ENCODE data around the gene MVD. TPM values are rescaled to one million over a fixed set of nuclear protein-coding genes. Genes with fewer than 3 reads are reported as not detected.

Gene MVD
- total RNA-seq, 3 donors from 2014 or later (not counting 1 experiment from before 2014, with no cell fraction given), result 176 to 271 (median 185) TPM

GRCh38 chr16:88700322-88700635 is 37.4 kb upstream of the MVD start:
- no peaks in the 10 kb centered on the region for H3K9me3 ChIP-seq (ENCODE audit: control insufficient read depth, insufficient read depth, low read length)
- WGBS (ENCODE audit: insufficient coverage), result 19% methylated on average over 14 of the region's 14 CpGs
- Mint-ChIP-seq H3K27me3 (ENCODE audit: low read depth in 2 of 2) (no peaks in the 10 kb centered on the region), H3K27ac (peak overlapping the region; percentile 89 to 96), H3K36me3 (no peaks in the 10 kb centered on the region), H3K9me3 (no peaks in the 10 kb centered on the region), H3K4me3 (peak overlapping the region; percentile 94), H3K4me1 (peaks cover 51 to 67% of the 10 kb centered on the region in 2 donors)
- ATAC-seq, result no peak
- intact Hi-C loops (cut with micrococcal nuclease), result loop anchor here (2.0 to 5.0 kb wide), 4 partner anchors 13 to 243 kb away; partner anchors contain the start of genes CYBA, IL17C and SNAI3
- H3K27me3 ChIP-seq (ENCODE audit: control insufficient read depth, insufficient read depth, low read length), result no peaks in the 10 kb centered on the region
- H3K27ac ChIP-seq (ENCODE audit: low read length), result peak overlapping the region; percentile 83
- peaks cover 52% of the 10 kb centered on the region for H3K36me3 ChIP-seq (ENCODE audit: control insufficient read depth, insufficient read depth, low read length)
- peak overlapping the region; percentile 67 for H3K4me3 ChIP-seq (ENCODE audit: low read length)
- TF ChIP-seq, protein P1, sequence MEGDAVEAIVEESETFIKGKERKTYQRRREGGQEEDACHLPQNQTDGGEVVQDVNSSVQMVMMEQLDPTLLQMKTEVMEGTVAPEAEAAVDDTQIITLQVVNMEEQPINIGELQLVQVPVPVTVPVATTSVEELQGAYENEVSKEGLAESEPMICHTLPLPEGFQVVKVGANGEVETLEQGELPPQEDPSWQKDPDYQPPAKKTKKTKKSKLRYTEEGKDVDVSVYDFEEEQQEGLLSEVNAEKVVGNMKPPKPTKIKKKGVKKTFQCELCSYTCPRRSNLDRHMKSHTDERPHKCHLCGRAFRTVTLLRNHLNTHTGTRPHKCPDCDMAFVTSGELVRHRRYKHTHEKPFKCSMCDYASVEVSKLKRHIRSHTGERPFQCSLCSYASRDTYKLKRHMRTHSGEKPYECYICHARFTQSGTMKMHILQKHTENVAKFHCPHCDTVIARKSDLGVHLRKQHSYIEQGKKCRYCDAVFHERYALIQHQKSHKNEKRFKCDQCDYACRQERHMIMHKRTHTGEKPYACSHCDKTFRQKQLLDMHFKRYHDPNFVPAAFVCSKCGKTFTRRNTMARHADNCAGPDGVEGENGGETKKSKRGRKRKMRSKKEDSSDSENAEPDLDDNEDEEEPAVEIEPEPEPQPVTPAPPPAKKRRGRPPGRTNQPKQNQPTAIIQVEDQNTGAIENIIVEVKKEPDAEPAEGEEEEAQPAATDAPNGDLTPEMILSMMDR (IDR thresholded peaks at IDR 0.05), result no peak
- DNase-seq, result no peak
- peaks cover 79% of the 10 kb centered on the region for H3K4me1 ChIP-seq (ENCODE audit: control insufficient read depth, insufficient read depth, low read length)

GRCh38 chr16:88699180-88699579 is 36.3 kb upstream of the MVD start:
- H3K4me3 Mint-ChIP-seq, result no peak overlapping the region
- ATAC-seq, result no peak
- 95% methylated on average over 16 of the region's 16 CpGs for WGBS (ENCODE audit: insufficient coverage)

GRCh38 chr16:88698646-88699045 is 35.8 kb upstream of the MVD start:
- H3K27ac ChIP-seq (ENCODE audit: low read length), result no peak overlapping the region
- no peaks in the 10 kb centered on the region for H3K27me3 Mint-ChIP-seq (ENCODE audit: low read depth in 2 of 2)
- H3K4me3 Mint-ChIP-seq, result no peak overlapping the region
- 86% methylated on average over 25 of the region's 25 CpGs for WGBS (ENCODE audit: insufficient coverage)
- H3K36me3 ChIP-seq (ENCODE audit: control insufficient read depth, insufficient read depth, low read length), result peaks cover 57% of the 10 kb centered on the region
- no peaks in the 10 kb centered on the region for H3K9me3 Mint-ChIP-seq
- peaks cover 38 to 58% of the 10 kb centered on the region in 2 donors for H3K4me1 Mint-ChIP-seq
- peaks cover 70% of the 10 kb centered on the region for H3K4me1 ChIP-seq (ENCODE audit: control insufficient read depth, insufficient read depth, low read length)
- intact Hi-C loops (cut with micrococcal nuclease), result no loop called here
- H3K36me3 Mint-ChIP-seq, result no peaks in the 10 kb centered on the region
- TF ChIP-seq, protein P1 (IDR thresholded peaks at IDR 0.05), result no peak
- H3K27ac Mint-ChIP-seq, result peak overlapping the region in 1 of 2 donors; percentile 73
- no peak for ATAC-seq
- H3K9me3 ChIP-seq (ENCODE audit: control insufficient read depth, insufficient read depth, low read length), result no peaks in the 10 kb centered on the region
- no peak overlapping the region for H3K4me3 ChIP-seq (ENCODE audit: low read length)
- no peaks in the 10 kb centered on the region for H3K27me3 ChIP-seq (ENCODE audit: control insufficient read depth, insufficient read depth, low read length)
- DNase-seq, result no peak

More at GRCh38 chr16:88699180-88699579, 36.3 kb upstream of the MVD start:
- Histone ChIP-seq H3K4me3 (ENCODE audit: low read length) (no peak overlapping the region), H3K36me3 (ENCODE audit: control insufficient read depth, insufficient read depth, low read length) (peaks cover 57% of the 10 kb centered on the region), H3K27me3 (ENCODE audit: control insufficient read depth, insufficient read depth, low read length) (no peaks in the 10 kb centered on the region), H3K4me1 (ENCODE audit: control insufficient read depth, insufficient read depth, low read length) (peaks cover 70% of the 10 kb centered on the region), H3K9me3 (ENCODE audit: control insufficient read depth, insufficient read depth, low read length) (no peaks in the 10 kb centered on the region), H3K27ac (ENCODE audit: low read length) (no peak overlapping the region)
- Mint-ChIP-seq H3K9me3 (no peaks in the 10 kb centered on the region), H3K4me1 (peaks cover 44 to 62% of the 10 kb centered on the region in 2 donors), H3K27ac (peak overlapping the region in 1 of 2 donors; percentile 96), H3K27me3 (ENCODE audit: low read depth in 2 of 2) (no peaks in the 10 kb centered on the region), H3K36me3 (no peaks in the 10 kb centered on the region)
- intact Hi-C loops (cut with micrococcal nuclease), result no loop called here
- TF ChIP-seq, protein P1 (IDR thresholded peaks at IDR 0.05), result no peak
- no peak for DNase-seq

Data from natural killer cell (primary cell).